T-helper 1 cell treated with Interleukin-12 subunit alpha and Interleukin-12 subunit beta and Interleukin-4 antibody, amounts not matched to agents 30 μg/mL and 1 μg/mL, for 36 hours (primary cell): ENCODE data around the gene LRR1.
A peak's percentile ranks its signal among the peaks of the same experiment; 100 is the strongest.
"Not testable (repeated sequence)": the region's sequence is repeated elsewhere in the genome, so short reads cannot be mapped to it uniquely, and the experiment has no call there.

ENCODE experiments used
- H3K27ac Mint-ChIP-seq: one replicate; pipeline ENCODE4 v1.8.0; 2021; ENCODE audit warnings: mild to moderate bottlenecking, mixed read lengths
- H3K27me3 Mint-ChIP-seq: one replicate; pipeline ENCODE4 v1.8.0; 2021; ENCODE audit warnings: low read depth, mixed read lengths
- H3K36me3 Mint-ChIP-seq: one replicate; pipeline ENCODE4 v1.8.0; 2021; ENCODE audit warnings: low read depth, mixed read lengths
- H3K4me1 Mint-ChIP-seq: one replicate; pipeline ENCODE4 v1.8.0; 2021; ENCODE audit warnings: low read depth, mixed read lengths
- H3K4me3 Mint-ChIP-seq: one replicate; pipeline ENCODE4 v1.8.0; 2021; ENCODE audit warnings: mild to moderate bottlenecking, moderate library complexity, mixed read lengths
- H3K9me3 Mint-ChIP-seq: one replicate; pipeline ENCODE4 v1.8.0; 2021; ENCODE audit warnings: mixed read lengths

The LRR1 gene

DNA sequence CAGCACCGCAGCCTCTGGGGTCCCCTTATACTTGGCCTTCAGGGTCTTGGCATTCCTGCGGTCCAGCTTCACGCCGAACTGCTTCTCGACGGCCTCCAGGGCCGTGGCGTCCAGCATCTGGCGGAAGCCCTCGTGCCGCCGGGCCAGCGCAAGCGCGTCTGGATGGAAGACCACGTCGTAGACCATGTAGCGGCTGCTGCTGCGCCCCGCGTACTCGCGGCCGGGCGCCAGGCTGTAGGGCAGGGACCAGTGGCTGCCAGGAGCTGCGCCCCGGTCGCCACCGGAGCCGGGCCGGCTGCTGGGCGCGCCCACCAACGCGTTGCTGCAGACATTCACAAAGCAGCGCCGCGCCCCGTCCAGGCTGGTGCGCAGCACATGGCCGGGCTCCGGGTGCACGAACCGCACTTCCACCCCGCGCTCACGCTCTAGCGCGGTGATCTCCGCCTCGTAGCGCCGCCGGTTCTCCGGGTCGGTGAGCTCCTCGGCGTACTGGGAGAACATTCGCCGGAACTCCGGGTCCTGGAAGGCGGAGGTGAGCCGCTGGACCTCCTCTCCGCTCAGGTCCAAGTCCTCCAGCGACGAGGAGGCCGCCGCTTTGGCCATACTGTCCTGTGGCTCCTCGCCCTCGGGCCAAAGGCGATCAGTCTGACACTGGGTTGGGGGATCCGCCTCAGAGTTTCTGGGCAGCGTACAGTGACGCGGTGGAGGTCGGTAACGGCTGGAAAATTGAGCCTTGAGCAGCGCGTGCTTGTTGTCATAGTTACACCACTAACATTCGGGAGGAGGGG, 36.0 kb downstream of the LRR1 start, which contains the start of gene DNAAF2:
Gene DNAAF2 (minus strand): TSS at position 698 of the 788 bp plus-strand sequence. CDS start 95 bp downstream, at position 603.
- Mint-ChIP-seq H3K4me1 (peaks cover 39% of the 10 kb centered on the region), H3K27ac (peak within 1 kb of the TSS; percentile 97), H3K4me3 (peak within 1 kb of the TSS; percentile 96), H3K27me3 (no peaks in the 10 kb centered on the region), H3K36me3 (peaks cover 19% of the 10 kb centered on the region), H3K9me3 (no peaks in the 10 kb centered on the region)

DNA sequence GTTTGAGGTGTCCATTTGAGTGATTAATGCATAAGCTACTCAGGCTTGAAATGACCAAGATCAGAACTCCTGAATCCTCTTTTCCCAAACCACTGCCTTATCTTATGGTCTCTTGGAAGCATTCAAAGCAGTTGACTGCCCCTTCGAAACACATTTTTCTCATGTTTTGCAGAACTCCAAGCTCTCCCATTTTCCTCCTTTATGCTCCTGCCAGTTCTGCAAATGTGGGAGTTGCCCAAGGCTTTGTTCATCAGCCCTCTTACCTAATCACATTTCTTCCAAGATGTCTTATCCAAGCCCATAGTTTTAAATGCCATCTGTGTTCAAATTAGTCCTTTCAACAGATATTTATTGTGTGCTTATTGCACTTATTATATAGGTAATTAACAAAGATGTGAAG, 38.1 kb downstream of the LRR1 start:
- no peak overlapping the region for H3K27ac Mint-ChIP-seq
- no peaks in the 10 kb centered on the region for H3K27me3 Mint-ChIP-seq
- no peaks in the 10 kb centered on the region for H3K9me3 Mint-ChIP-seq
- H3K4me3 Mint-ChIP-seq = peak overlapping the region; percentile 64
- peaks cover 20% of the 10 kb centered on the region for H3K36me3 Mint-ChIP-seq
- H3K4me1 Mint-ChIP-seq = peaks cover 34% of the 10 kb centered on the region

DNA sequence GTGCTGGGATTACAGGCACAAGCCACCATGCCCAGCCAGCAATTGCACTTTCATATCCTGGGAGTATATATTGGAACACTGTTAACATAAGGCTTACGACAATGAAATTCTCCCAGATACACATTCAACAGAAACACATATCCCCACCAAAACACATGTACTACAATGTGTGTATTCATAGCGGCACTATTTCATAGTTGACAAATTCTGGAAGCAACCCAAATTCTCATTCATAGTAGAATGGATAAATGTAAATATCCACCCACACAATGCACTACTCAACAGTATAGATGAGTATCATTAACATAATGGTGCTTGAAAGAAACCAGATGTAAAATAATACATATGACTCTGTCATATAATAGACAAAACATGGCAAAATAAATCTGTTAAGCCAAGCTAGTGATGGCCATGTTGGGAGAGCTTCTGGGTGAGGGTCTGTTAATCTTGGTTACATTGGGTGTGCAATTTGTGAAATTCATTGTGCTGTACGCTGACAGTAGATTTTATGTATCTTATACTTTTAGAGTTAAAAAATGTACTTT, 38.9 kb downstream of the LRR1 start:
- Mint-ChIP-seq H3K27ac (no peak overlapping the region), H3K4me1 (peaks cover 35% of the 10 kb centered on the region), H3K4me3 (peak overlapping the region; percentile 6), H3K27me3 (no peaks in the 10 kb centered on the region), H3K36me3 (peaks cover 26% of the 10 kb centered on the region), H3K9me3 (no peaks in the 10 kb centered on the region)

DNA sequence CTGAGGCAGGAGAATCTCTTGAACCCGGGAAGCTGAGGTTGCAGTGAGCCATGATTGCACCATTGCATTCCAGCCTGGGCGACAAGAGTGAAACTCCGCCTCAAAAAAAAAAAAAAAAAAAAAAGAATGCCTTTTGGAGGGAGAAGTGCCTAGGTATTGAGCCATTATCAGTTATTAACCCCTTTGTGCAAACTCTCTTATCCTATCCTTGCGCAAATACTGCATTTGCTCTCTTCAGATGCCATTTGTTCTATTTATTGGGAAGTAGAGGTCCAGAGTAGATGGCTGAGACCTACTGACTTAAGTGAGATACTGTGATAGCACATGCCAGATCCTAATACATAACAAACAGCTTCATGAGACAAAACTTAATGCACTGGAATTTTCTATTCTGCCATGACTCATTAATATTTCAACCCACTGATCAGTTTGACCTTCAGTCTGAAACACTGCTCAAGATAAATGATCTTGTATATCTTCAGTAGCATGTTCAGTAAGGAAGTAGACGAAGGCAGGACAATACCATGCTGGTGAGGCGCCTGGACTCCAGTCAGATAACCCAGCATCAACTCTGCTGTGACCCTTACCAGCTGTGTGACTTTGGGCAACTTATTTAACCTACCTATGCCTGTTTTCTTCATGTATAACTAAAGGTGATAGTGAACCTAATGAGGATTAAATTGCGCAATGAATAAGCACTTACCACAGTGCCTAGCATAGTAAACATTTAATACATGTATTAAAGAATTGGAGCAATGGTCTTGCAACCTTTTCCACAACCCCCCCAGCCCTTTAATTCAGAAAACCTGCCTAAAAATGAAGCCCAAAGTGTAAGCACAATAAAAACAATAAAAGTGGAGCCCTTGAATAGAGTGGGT, 42.0 kb downstream of the LRR1 start:
- Mint-ChIP-seq H3K9me3 (no peaks in the 10 kb centered on the region), H3K27me3 (no peaks in the 10 kb centered on the region), H3K4me3 (no peak overlapping the region), H3K27ac (no peak overlapping the region), H3K4me1 (peaks cover 34% of the 10 kb centered on the region), H3K36me3 (peaks cover 24% of the 10 kb centered on the region)

DNA sequence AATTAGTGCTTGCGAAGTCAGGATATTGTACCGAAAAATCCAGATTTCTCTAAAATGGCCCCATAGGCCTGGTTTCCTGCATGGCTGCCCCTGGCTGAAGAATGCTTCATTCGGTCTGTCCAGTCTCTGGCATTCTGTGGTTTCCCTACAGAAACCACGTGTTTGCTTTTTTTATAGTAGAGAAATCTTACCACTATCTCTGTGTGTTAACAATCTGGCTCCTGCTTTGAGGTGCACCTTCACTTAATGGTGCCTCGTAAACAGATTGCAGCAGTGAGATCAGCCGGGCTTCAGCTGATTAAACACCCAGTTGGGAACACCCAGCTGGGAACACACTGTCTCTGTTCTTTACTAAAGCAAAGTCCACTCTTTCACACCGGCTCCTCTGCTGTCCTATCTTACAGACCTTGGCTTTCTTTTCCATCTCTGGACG, 43.0 kb downstream of the LRR1 start:
- Mint-ChIP-seq H3K36me3 (peaks cover 23% of the 10 kb centered on the region), H3K9me3 (no peaks in the 10 kb centered on the region), H3K4me3 (no peak overlapping the region), H3K27me3 (no peaks in the 10 kb centered on the region), H3K27ac (no peak overlapping the region), H3K4me1 (peaks cover 32% of the 10 kb centered on the region)

DNA sequence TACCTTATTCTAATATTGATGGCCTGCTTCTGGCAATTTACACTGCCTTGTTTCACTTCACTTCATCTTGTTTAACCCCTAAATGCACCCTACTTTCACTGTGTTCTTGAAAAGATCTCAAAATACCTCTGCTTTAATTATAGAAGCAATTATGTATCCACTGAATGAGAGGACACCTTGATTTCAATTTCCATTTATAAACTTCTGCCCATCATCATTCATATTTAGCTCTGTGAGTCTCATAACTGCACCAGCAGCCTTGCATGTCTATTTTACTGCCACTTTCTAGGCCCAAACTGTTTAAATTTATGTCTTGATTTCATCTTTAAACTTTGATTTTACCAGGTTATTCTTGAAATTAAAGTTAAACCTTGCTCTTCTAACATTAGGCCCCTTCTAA, 43.4 kb downstream of the LRR1 start:
- Mint-ChIP-seq H3K27ac (peak overlapping the region; percentile 9), H3K4me3 (no peak overlapping the region), H3K9me3 (no peaks in the 10 kb centered on the region), H3K27me3 (no peaks in the 10 kb centered on the region), H3K4me1 (peaks cover 28% of the 10 kb centered on the region), H3K36me3 (peaks cover 24% of the 10 kb centered on the region)

DNA sequence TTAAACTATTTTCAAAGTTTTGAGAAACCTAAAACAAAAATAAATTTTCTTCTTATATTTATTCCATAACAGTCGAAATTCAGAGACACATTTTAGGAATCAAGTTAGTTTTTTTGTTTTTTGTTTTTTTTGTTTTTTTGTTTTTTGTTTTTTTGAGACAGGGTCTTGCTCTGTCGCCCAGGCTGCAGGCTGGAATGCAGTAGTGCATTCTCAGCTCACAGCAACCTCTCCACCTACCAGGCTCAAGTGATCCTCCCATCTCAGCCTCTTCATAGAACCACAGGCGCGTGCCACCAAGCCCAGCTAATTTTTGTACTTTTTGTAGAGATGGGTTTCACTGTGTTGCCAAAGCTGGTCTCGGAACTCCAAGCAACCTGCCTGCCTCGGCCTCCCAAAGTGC, 54.8 kb downstream of the LRR1 start:
- no peak overlapping the region for H3K27ac Mint-ChIP-seq
- H3K4me1 Mint-ChIP-seq = no peaks in the 10 kb centered on the region
- H3K36me3 Mint-ChIP-seq = peaks cover 5% of the 10 kb centered on the region
- H3K4me3 Mint-ChIP-seq = no peak overlapping the region
- no peaks in the 10 kb centered on the region for H3K27me3 Mint-ChIP-seq
- no peaks in the 10 kb centered on the region for H3K9me3 Mint-ChIP-seq

DNA sequence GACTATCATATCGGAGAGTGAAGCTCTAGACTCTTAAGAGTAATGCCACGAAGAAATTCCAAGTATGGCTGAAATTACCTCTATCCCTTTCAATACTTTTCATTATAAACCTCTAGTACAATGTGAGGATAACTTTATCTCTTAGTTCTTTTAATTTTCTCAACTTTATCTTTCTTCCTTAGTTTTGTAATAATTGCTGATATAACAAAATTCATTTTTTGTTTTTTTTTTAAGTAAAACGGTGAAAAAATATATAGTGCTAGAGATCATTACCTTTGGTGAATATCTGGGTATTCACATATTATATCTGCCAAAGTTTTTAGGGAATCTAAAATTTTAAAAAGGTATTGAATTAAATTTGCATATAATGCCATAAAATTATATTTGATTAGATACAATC, 55.8 kb downstream of the LRR1 start:
- no peak overlapping the region for H3K27ac Mint-ChIP-seq
- peaks cover 5% of the 10 kb centered on the region for H3K36me3 Mint-ChIP-seq
- H3K4me1 Mint-ChIP-seq = no peaks in the 10 kb centered on the region
- no peaks in the 10 kb centered on the region for H3K27me3 Mint-ChIP-seq
- no peaks in the 10 kb centered on the region for H3K9me3 Mint-ChIP-seq
- no peak overlapping the region for H3K4me3 Mint-ChIP-seq

DNA sequence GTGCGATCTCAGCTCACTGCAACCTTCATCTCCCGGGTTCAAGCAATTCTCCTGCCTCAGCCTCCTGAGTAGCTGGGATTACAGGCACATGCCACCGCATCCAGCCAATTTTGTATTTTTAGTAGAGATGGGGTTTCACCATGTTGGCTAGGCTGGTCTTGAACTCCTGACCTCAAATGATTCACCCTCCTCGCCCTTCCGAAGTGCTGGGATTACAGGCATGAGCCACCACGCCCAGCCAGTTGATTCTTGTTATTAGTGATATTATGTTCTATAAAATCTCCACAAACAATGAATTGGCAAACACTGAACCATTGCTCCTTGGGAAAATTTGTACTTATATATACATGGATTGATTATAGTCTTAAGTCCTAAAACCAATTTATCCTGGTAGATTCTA, 58.8 kb downstream of the LRR1 start:
- H3K9me3 Mint-ChIP-seq, H3K36me3 Mint-ChIP-seq, H3K27ac Mint-ChIP-seq, H3K27me3 Mint-ChIP-seq, H3K4me1 Mint-ChIP-seq, H3K4me3 Mint-ChIP-seq: not testable (repeated sequence)

DNA sequence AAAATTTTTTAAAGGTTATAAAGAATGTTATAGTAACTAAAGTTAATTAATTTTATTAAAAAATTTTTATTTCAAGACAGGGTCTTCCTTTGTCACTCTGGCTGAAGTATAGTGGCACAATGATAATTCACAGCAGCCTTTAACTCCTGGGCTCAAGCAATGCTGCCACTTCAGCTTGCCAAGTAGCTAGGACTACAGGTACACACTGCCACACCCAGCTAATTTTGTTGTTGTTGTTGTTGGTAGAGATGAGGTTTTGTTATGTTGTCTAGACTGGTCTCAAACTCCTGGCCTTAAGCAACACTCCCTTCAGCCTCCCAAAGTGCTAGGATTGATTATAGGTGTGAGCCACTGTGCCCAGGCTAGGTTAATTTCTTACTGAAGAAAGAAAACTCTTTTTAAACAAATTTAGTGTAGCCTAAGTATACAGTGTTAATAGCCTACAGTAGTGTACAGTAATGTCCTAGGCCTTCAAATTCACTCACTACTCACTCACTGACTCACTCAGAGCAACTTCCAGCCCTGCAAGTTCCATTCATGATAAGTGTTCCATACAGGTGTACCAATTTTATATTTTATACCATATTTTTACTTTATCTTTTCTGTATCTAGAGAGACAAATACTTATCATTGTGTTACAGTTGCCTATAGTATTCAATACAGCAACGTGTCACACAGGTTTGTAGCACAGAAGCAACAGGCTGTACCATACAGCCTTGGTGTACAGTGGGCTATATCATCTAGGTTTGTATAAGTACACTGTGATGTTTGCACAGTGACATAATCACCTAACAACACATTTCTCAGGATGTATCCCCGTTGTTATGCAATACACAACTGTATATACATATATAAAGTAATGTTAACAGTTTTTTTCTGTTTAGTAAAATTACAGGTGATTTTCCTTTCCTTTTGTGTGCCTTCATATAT, 61.1 kb downstream of the LRR1 start:
- Mint-ChIP-seq H3K9me3 (no peaks in the 10 kb centered on the region), H3K27me3 (no peaks in the 10 kb centered on the region), H3K36me3 (peaks cover 8% of the 10 kb centered on the region), H3K27ac (no peak overlapping the region), H3K4me1 (no peaks in the 10 kb centered on the region), H3K4me3 (no peak overlapping the region)
